ENCODE measurements around the gene AAMDC. TPM values are rescaled to one million over a fixed set of nuclear protein-coding genes. Genes with fewer than 3 reads are reported as not detected.

AAMDC gene
- total RNA-seq, 1 experiment from 2014 or later = 20.7 TPM

GRCh38 chr11:77793972-77794371 lies 27.0 kb upstream of the AAMDC start:
- Histone ChIP-seq H3K4ac (ENCODE audit: low read depth, low read length) (no peak overlapping the region), H2BK15ac (ENCODE audit: low read depth, low read length) (no peak overlapping the region), H3K79me2 (ENCODE audit: insufficient read depth, low read length) (peaks cover 24% of the 10 kb centered on the region; the same call in 1 of the 2 replicates), H2BK12ac (ENCODE audit: insufficient read length, low read depth, low read length) (no peak overlapping the region), H4K20me1 (ENCODE audit: control insufficient read depth, insufficient read depth, insufficient read length) (peaks cover under 1% of the 10 kb centered on the region), H4K8ac (replicated peaks; ENCODE audit: insufficient read length, low read depth, low read length) (no peak overlapping the region), H2AK5ac (ENCODE audit: insufficient read length, low read length) (no peak overlapping the region), H4K91ac (ENCODE audit: insufficient read length, low read depth, low read length) (no peak overlapping the region), H3K79me1 (ENCODE audit: insufficient read depth, low read depth, low read length, poor library complexity, severe bottlenecking) (peaks cover 6% of the 10 kb centered on the region), H3K23ac (ENCODE audit: insufficient read length, low read depth, low read length) (no peak overlapping the region), H4K5ac (ENCODE audit: insufficient read length, low read depth, low read length) (no peak overlapping the region), H3K56ac (ENCODE audit: insufficient read length, low read depth, low read length) (no peak overlapping the region), H3K4me2 (ENCODE audit: insufficient read depth, insufficient read length, low read length) (no peak overlapping the region), H3K18ac (ENCODE audit: insufficient read length, low read depth, low read length) (no peak overlapping the region), H2AFZ (ENCODE audit: low read length) (no peak overlapping the region), H3K27ac (ENCODE audit: insufficient read length, low read depth, low read length) (no peak overlapping the region), H2BK120ac (ENCODE audit: low read depth, low read length, poor library complexity, severe bottlenecking) (no peak overlapping the region), H3K27me3 (ENCODE audit: insufficient read depth, low read length) (no peaks in the 10 kb centered on the region), H3K4me1 (ENCODE audit: insufficient read depth, low read length) (no peaks in the 10 kb centered on the region), H2BK20ac (ENCODE audit: low read depth, low read length, poor library complexity, severe bottlenecking) (no peak overlapping the region), H3K9me3 (ENCODE audit: control insufficient read depth, low read depth, low read length) (no peaks in the 10 kb centered on the region), H3K14ac (ENCODE audit: insufficient read depth, low read length) (no peak overlapping the region), H3K23me2 (ENCODE audit: insufficient read length, low read depth, low read length, poor library complexity, severe bottlenecking) (no peaks in the 10 kb centered on the region), H3K9ac (ENCODE audit: extremely low read depth, insufficient read length, low read length) (no peak overlapping the region), H3T11ph (ENCODE audit: low read length) (no peak overlapping the region), H2BK5ac (ENCODE audit: insufficient read length, low read length) (no peak overlapping the region)
- H3K36me3 Mint-ChIP-seq (ENCODE audit: insufficient read depth in 1 of 3, low read depth in 3 of 3) = peaks cover 54 to 64% (median 62%) of the 10 kb centered on the region in 3 experiments
- TF ChIP-seq CTCF (conservative IDR thresholded peaks at IDR 0.05) = no peak
- no CpG with 5 or more reads among the region's 2 CpGs for WGBS (ENCODE audit: extremely low coverage, insufficient read length, low lambda C conversion rate)
- H3K4me3 Mint-ChIP-seq = no peak overlapping the region
- no peak for DNase-seq
- H3K9me3 Mint-ChIP-seq = peaks cover 38 to 42% of the 10 kb centered on the region in 2 experiments
- no peaks in the 10 kb centered on the region for H3K27me3 Mint-ChIP-seq (ENCODE audit: low read depth)
- H3K4me1 Mint-ChIP-seq = peaks cover 23 to 35% of the 10 kb centered on the region in 2 experiments
- H3K27ac Mint-ChIP-seq = 0 out of 7 replicates have a peak overlapping the region, but pooled peaks of 1 of the 3 experiments have one; percentile 4

All from H9 (cell line).